MM.1S (cell line): ENCODE data around the gene TNFSF9.

Experiments
- CTCF ChIP-seq: fragments of 300-600 bp; sonication (generic); IDR thresholded peaks from 2 replicates; pipeline ENCODE4 v1.5.1; 2016; ENCODE audit warnings: antibody characterized with exemption, low read length, mixed read lengths
- EZH2 ChIP-seq: fragments of 300-600 bp; sonication (generic); optimal IDR thresholded peaks from 2 replicates; pipeline ENCODE3; 2017; ENCODE audit warnings: low read depth, mild to moderate bottlenecking, antibody characterized with exemption, low read length, mixed read lengths
- EZH2phosphoT487 ChIP-seq: fragments of 300-600 bp; sonication (generic); IDR thresholded peaks from 2 replicates; pipeline ENCODE4 v1.6.1; 2018; ENCODE audit warnings: antibody characterized with exemption, low read length

DNA sequence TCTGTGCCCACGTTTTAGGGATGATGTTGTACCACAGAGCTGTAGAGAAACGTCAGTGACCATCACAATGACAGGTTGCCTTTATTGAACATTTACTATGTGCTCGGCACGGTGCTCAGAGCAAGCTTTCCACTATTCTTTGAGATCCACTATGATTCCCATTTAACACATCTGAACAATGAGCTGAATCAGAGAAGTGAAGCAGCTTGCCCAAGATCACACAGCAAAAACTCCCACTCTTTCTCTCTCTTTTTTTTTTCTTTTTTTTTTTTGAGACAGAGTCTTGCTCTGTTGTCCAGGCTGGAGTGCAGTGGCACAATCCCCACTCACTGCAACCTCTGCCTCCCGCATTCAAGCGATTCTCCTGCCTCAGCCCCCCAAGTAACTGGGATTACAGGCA lies 8.1 kb upstream of the TNFSF9 start:
- TF ChIP-seq CTCF (no peak), EZH2 (no peak), EZH2phosphoT487 (no peak)
